Superior temporal gyrus (tissue), 1 donor: Measurements from ENCODE around the gene SKIDA1.
A peak's percentile ranks its signal among the peaks of the same experiment; 100 is the strongest.

Experiments used
- DNase-seq: peaks from one replicate; pipeline ENCODE4 v3.0.0-alpha.2; 2016; ENCODE audit errors: extremely low spot score

SKIDA1 gene

DNA sequence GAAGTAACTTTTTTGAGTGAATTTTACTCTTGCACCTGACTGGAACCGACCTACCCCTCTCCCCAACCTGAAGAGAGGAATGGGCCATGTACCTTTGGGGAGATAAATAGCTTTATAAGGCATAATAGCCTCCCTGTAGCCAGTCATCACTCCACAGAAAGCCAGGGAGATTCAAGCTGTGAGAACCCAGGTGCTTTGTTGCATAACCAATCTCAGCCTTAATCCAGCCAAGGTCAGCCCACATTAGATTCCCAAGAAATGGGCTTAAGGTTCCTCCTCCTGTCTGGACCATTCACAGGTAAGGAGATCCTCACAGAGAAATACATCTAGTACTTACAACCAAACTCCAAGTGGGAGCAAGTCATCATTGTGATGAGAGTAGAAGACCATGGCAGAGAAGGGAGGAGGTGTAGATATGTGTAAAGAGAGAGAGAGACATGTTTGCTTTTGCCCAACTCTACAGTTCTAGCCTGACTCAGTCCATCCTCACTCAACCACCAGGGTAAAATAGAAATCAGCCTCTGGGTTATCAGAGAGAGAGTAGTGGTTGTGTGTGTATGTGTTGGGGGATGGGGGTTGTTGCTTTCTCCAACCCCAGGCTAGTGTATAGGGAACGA is 23.6 kb downstream of the SKIDA1 start:
- DNase-seq, result no peak

DNA sequence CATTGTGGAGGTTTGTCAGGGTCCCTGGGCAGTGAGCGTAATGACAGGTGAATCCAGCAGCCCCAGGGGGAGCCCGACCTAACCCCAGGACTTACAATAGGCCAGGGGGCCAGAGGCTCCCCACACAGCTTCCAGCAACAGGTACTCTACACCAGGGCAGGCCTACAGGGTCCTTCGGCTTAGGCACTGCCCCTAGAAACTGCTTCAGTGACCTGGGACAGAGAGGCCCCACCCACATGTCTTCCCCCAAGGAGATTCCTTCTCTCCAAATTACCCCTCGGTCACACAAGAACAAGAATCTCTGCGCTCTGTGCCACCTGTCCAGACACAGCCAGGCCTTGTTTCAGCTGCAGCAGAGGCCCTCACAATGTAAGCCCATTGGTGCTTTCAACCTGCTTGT is 24.4 kb downstream of the SKIDA1 start:
- no peak for DNase-seq

- DNase-seq, result no peak
Measured at GRCh38 chr10:21500578-21500910, 24.9 kb downstream of the SKIDA1 start.

DNA sequence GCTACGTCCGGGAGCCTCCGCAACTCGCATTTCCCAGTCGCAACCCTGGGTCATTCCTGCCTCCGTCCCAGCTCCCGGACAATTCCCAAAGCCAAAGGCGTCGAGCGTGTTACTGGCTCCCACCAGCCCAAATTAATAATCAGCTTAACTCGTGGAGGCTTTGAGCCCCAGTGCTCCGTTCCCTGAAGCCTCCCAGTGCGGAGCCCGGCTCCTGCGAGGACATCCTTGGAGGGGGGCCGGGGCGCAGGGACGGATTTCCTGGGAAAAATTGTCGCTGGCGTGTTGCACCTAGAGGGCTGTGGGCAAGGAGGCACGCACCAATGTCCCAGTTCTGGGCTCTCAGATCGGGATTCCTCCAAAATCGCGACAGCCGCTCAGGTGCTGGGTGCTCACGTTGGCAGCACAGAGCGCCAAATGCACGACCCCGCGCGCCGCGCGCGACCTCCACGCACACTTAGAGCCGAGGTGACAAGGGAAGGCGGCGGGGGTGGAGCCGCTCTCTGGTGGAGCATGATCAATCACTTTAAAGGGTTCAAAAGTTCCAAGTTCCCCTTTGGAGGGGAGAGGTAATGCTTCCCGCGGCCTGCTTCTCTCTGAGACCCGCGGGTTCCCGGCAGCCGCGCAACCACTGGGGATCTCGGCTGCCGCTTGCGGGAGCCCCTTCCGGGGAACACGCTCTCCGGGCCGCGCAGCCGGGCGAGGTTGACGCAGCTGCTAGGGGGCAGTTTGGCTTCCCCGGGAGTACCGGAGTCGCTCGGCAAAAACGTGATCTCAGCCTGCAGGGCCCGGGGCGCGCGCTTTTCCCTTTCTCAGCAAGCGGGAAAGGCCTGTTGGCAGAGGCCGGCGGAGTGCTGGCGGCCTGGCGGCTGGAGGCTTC is 25.5 kb downstream of the SKIDA1 start:
- DNase-seq, result no peak

DNA sequence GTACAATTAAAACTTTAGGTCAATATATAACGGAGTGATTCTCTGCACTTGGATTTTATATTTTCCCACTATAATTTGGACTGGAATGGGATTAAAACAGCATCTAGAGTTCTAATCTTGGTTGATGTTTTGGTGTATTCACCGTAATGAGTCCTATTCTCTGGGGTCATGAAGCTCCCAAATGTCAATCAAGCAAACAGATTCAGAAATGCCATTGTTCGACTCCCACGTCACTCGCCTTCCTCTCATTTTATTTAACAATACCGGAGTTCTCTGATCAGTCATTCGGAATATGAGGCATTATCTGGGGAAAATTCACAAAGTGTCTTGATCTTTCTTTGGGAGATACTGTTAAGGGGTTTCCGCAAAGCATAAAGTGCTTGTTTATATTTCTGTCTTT is 26.5 kb downstream of the SKIDA1 start:
- no peak for DNase-seq

DNA sequence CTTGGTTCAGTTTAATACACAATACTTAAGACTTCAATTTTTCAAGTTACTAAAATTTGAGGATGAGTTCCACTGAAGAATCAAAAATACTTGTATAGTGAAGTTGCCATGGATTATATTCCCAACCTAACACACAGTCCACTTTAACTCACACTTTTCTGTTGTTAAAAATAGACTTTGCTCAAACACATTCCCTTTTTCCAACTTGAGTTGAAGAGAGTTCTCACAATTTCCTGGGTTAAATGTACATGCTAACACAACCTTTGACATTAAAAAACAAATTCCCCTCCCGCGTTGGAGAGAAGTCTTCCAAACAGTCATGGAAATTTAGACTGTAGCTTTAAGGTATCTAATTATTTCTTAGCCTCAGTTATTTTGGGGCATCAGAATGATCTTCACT is 27.1 kb downstream of the SKIDA1 start:
- peak; percentile 10 for DNase-seq

DNA sequence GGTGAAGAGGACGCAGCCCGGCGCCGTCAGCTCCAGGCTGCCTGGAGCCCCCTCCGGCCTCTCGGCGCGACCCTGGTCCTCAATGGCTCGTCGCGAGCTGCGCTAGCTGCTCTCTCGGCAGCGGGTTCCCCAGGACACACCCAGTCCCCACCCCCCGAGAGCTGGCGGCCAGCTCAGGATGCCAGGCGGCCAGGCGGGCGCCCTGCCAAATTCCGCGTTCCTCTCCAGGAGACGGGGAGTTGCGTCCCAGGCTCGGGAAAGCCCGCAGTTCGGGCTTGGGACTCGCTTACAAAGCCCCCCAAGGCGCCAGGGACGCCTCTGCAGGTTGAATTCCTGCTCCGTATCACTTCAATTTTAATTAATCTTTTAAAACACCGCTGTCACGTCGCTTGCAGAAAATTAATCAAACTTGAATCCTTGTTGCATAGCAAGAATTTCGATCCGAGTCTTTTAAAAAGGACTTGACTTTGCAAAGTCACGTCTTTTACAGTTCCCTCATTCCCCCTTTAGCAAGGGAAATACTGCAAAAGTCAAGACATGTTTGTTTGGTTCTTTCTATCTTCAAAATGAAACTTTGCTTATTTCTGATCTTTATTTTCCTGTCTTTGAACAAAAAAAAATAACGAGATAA is 28.2 kb downstream of the SKIDA1 start:
- DNase-seq, result peak; percentile 75

DNA sequence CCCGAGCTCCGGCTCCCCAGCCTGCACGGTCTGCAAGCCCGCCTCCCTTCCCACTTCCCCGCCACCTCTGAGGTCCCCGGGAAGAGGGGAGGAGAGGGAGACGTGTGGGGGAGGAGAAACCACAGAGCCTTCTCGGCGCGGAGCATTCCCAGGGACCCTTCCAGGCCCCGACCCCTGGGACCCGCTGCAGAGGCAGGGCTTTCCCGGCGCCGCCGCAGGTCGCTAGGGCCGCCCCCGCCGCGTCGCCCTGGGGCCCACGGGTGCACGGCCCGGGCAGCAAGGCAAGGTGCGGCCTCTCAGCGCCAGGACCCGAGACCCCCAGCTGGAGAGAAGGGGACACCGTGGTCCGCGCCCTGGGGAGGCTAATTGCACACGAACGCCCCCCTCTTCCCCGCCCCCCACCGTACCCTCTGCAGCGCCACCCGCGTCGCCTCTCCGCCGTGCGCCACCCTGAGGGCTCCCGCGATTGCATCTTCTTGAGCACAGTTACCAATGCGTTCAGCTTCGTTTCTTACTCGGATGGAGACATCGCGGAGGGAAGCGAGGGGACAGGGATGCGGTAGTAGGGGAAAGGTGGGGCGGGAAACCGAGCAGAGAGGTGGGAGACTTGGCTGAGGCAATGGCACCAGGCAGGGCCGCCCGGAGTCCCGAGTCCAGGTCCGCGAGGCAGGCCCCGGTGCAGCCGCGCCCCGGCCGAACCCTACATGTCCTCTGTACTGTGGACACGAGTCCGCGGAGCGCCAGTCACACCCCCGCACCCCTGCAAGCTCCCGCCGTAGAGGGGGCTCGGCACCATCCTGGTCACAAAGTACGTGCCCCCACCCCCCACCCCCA is 28.9 kb downstream of the SKIDA1 start:
- peak; percentile 68 for DNase-seq

- DNase-seq, result peak; percentile 89
Measured at GRCh38 chr10:21495752-21496342, 29.6 kb downstream of the SKIDA1 start.

GRCh38 chr10:21495002-21495751 is 30.3 kb downstream of the SKIDA1 start:
- no peak for DNase-seq

DNA sequence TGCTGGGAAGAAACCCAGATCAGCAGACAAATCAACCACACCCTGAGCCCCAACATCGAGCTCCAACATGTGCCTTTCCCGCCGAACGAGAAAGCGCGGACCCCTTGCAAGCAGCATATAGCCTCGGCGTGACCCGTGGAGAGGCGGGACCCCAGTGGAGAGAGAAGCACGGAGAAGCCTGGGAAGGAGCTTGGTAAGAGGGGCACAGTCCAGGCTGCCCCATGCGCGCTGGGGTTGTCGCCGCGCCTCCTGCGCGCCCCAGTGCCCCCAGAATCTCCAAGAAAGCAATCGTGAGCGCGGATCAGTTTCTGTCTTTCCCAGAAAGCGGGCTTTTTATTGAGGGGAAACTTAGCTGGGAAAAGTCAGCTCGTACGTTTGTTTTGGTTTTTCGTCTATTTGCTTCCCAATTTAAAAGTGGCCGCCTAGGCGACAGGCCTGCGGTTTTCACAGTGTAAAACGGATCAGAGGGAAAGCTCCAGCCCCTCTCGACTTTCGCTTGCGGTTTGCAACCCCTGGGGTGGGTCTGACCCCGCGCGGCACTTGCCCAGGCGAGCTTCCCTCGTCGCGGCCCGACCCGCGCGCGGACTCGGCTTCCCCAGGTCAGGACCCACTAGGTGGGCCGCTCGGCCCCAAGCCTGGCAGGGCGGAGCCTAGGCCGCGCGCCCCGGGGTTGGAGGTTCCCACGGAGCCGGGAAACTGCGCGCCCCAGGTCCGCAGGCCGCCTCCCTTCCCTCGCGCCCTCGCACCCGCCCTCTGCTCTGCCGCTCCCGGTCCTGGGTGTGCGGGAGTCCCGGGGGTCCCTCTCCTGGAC is 31.1 kb downstream of the SKIDA1 start:
- no peak for DNase-seq

DNA sequence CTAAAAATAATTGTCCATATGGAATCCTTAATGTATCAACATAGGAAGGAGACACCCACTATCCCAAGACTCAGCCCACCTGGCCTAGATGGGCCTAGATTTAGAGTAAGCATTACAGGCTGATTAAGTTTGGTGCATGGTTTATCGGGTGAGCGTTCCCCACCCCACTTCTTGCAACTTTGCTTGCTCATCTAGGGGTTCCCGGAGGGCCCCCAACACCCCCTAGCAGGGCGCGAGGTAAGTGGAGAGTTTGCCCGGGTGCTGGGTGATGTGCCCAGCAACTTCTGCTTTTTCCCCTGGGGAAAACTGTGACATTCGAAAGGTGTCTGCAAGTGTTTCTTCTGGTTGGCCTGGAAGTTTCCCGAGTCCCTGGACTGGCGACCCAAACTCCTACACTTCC is 31.7 kb downstream of the SKIDA1 start:
- no peak for DNase-seq

DNA sequence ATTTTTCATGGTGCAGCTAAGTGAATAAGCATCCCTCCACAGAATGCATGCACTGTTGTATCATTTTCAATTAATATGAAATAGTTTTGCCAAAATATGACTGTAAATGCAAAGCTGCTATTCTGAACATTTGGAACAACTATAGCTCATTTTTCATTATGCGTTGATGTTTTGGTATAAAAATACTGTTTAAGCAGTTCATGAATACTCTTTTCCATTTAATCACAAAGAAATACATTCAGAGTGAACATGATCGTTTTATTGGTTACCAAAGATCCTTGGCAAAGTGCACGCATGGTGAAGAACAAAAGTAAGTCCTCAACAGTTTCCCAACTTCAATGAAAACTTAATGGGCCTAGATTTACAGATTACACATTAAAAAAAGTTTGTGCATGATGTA is 33.1 kb downstream of the SKIDA1 start:
- no peak for DNase-seq

GRCh38 chr10:21490711-21491105 is 34.8 kb downstream of the SKIDA1 start:
- no peak for DNase-seq

- no peak for DNase-seq
Measured at GRCh38 chr10:21490028-21490710, 35.3 kb downstream of the SKIDA1 start.

DNA sequence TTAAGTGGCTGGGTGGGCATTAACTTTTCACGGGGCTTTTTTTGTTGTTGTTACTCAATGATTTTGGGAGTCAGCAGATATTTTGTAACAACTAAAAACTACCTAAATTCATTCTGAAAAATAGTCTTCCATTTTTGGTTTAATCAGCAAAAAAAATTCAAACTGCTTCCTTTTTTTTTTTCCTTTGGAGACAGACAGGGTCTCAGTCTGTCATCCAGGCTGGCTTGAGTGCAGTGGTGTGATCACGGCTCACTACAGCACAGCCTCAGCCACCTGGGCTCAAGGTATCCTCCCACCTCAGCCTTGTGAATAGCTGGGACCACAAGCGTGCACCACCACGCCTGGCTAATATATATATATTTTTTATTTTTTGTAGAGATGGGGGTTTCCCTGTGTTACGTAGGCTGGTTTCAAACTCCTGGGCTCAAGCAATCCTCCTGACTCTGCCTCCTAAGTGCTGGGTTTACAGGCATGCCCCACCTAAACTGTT is 36.5 kb downstream of the SKIDA1 start:
- no peak for DNase-seq

GRCh38 chr10:21488246-21488956 is 37.1 kb downstream of the SKIDA1 start:
- DNase-seq, result no peak

DNA sequence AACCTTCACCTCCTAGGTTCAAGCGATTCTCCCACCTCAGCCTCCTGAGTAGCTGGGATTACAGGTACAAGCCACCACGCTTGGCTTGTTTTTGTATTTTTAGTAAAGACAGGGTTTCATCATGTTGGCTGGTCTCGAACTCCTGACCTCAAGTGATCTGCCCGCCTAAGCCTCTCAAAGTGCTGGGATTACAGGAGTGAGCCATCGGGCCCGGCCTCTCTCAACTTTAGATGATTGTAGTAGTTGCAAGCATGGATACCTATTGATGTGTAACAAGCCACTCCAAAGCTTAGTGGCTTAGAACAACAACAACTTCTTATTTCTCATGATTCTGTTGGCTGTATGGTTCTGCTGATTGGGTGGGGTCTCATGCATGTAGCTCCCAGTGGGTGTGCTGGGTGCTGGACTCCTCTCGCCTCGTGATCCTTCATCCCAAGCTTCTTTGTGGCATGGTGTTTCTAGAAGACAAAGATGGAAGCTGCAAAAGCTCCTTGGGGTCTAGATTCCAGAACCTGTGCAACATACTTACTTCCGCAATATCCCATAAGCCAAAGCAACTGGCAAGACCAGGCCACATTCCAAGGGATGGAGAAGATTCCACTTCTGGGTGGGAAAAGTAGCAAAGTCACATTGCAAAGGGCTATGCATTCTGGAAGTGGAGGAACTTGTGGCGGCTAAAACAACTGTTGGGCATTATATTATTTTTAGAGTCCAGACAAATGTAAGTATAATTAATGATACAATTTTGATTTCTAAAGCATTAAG is 37.9 kb downstream of the SKIDA1 start:
- DNase-seq, result no peak
